HepG2 (cell line): ENCODE results near the gene NOL4L. TPM values are rescaled to one million over a fixed set of nuclear protein-coding genes. Genes with fewer than 3 reads are reported as not detected.

Experiments used
- DNMT1 ChIP-seq: sonication (generic); formaldehyde crosslinking; IDR thresholded peaks from 2 replicates; pipeline ENCODE4 v1.5.1; 2020; ENCODE audit warnings: mild to moderate bottlenecking, missing genetic modification reagents
- KMT2B ChIP-seq: IDR thresholded peaks from 2 replicates; pipeline ENCODE4 v1.6.1; 2016; ENCODE audit warnings: missing genetic modification reagents, missing compliant biosample characterization
- SNAPC2 ChIP-seq: sonication (generic); formaldehyde crosslinking; IDR thresholded peaks from 2 replicates; pipeline ENCODE4 v1.8.1; 2022; ENCODE audit warnings: mild to moderate bottlenecking, missing genetic modification reagents
- ZBTB46 ChIP-seq: sonication (generic); formaldehyde crosslinking; IDR thresholded peaks from 2 replicates; pipeline ENCODE4 v1.4.0; 2020; ENCODE audit warnings: mild to moderate bottlenecking, missing genetic modification reagents, borderline replicate concordance
- ZFP91 ChIP-seq: sonication (generic); formaldehyde crosslinking; IDR thresholded peaks from 2 replicates; pipeline ENCODE4 v1.9.0; 2022; ENCODE audit warnings: missing genetic modification reagents, mild to moderate bottlenecking, borderline replicate concordance
- ZNF34 ChIP-seq: sonication (generic); formaldehyde crosslinking; IDR thresholded peaks from 2 replicates; pipeline ENCODE4 v1.4.0; 2020; ENCODE audit warnings: mild to moderate bottlenecking, missing genetic modification reagents, borderline replicate concordance
- ZNF513 ChIP-seq: sonication (generic); formaldehyde crosslinking; conservative IDR thresholded peaks from 2 replicates; pipeline ENCODE4 v1.5.0; 2020; ENCODE audit warnings: missing genetic modification reagents
- ZNF562 ChIP-seq: sonication (generic); formaldehyde crosslinking; IDR thresholded peaks from 2 replicates; pipeline ENCODE4 v1.8.0; 2022; ENCODE audit warnings: missing genetic modification reagents, borderline replicate concordance
- ZNF572 ChIP-seq: sonication (generic); formaldehyde crosslinking; IDR thresholded peaks from 2 replicates; pipeline ENCODE4 v1.5.1; 2020; ENCODE audit warnings: mild to moderate bottlenecking, missing genetic modification reagents
- ZNF775 ChIP-seq: sonication (generic); formaldehyde crosslinking; IDR thresholded peaks from 2 replicates; pipeline ENCODE4 v1.4.0; 2020; ENCODE audit warnings: missing genetic modification reagents, mild to moderate bottlenecking, moderate library complexity, borderline replicate concordance
- polyA plus RNA-seq, 8 experiments: library from polyadenylated mRNA; depleted of rRNA in 3 of 8; stranded (reverse) in 7 of 8; unstranded in 1 of 8; fragments of >200 nt; fragmentation: Illumina TruSeq in 4 of 8; extraction: Trizol in 4 of 8; gene quantifications; 2 replicates each; pipeline versions ENCODE4 v1.2.1 to v1.2.3, GENCODE V29; 2011 to 2016; ENCODE audit warnings: low read depth in 4 of 8, missing spikeins in 1 of 8, mixed read lengths in 1 of 8; ENCODE audit not compliant: insufficient read depth in 1 of 8
- total RNA-seq, 5 experiments: library from RNA; depleted of rRNA; stranded (reverse); fragments of >200 nt; fragmentation: Illumina TruSeq; extraction: Trizol; gene quantifications; 2 replicates each; pipeline ENCODE4 v1.2.3, GENCODE V29; 2016; ENCODE audit warnings: low read depth in 1 of 5
- TF ChIP-seq, protein P1 (sequence below): IDR thresholded peaks from 2 replicates; pipeline ENCODE4 v1.6.1; 2012; ENCODE audit warnings: low read length, improper control_type of control experiment

The NOL4L gene
- total and polyA plus RNA-seq, 2 of the 13 experiments (the other 11 are each of a cell fraction or from before 2014, with no cell fraction given), result 16.6 to 35.4 TPM

DNA sequence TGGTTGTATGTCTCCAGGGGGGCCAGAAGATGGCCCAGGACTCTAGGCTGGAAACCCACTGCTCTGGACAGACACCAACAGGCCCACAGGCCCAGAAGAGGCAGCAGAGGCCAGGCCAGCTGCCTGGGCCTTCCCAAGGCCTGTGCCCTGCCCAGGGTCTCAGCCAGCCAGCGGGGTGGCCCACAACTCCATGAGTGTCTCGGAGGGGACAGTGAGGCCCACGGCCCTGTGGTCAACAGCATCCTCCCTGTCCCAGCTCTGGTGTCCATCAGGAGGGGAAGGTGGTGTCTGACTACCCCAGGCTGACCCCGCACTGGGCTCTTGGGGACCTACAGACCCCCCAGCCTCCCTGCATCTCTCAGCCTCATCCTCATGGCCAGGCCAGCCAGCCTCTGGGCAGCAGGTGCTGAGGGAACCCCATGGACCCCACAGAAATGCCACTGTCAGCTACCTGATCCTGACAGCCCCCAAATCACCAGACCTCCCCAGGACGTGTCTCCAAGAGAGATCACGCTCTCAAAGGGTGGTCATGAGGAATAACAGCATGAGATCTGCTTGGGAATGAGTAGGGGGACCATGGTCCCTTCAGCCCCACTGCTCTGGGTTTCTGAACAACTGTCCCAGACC lies 112.4 kb downstream of the NOL4L start (continued):
- TF ChIP-seq ZBTB46 (CRISPR knock-in tag), result peak; percentile 62; the same call in 1 of the 2 replicates
- TF ChIP-seq ZNF34 (CRISPR knock-in tag), result 0 out of 2 replicates have a peak, but pooled peaks have one; percentile 46
- TF ChIP-seq SNAPC2 (CRISPR knock-in tag), result no peak
- TF ChIP-seq DNMT1 (CRISPR knock-in tag), result no peak; the same call in 1 of the 2 replicates
- no peak for TF ChIP-seq ZNF572 (CRISPR knock-in tag)
- 0 out of 2 replicates have a peak, but pooled peaks have one; percentile 12 for TF ChIP-seq ZNF513
- TF ChIP-seq, protein P1, sequence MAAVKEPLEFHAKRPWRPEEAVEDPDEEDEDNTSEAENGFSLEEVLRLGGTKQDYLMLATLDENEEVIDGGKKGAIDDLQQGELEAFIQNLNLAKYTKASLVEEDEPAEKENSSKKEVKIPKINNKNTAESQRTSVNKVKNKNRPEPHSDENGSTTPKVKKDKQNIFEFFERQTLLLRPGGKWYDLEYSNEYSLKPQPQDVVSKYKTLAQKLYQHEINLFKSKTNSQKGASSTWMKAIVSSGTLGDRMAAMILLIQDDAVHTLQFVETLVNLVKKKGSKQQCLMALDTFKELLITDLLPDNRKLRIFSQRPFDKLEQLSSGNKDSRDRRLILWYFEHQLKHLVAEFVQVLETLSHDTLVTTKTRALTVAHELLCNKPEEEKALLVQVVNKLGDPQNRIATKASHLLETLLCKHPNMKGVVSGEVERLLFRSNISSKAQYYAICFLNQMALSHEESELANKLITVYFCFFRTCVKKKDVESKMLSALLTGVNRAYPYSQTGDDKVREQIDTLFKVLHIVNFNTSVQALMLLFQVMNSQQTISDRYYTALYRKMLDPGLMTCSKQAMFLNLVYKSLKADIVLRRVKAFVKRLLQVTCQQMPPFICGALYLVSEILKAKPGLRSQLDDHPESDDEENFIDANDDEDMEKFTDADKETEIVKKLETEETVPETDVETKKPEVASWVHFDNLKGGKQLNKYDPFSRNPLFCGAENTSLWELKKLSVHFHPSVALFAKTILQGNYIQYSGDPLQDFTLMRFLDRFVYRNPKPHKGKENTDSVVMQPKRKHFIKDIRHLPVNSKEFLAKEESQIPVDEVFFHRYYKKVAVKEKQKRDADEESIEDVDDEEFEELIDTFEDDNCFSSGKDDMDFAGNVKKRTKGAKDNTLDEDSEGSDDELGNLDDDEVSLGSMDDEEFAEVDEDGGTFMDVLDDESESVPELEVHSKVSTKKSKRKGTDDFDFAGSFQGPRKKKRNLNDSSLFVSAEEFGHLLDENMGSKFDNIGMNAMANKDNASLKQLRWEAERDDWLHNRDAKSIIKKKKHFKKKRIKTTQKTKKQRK, result no peak
- TF ChIP-seq KMT2B, result no peak
- no peak for TF ChIP-seq ZNF562 (CRISPR knock-in tag)
- TF ChIP-seq ZNF775 (CRISPR knock-in tag), result no peak
- TF ChIP-seq ZFP91 (CRISPR knock-in tag), result peak; percentile 38; the same call in 1 of the 2 replicates
